ENCODE data around the gene CERS6. TPM values are rescaled to one million over a fixed set of nuclear protein-coding genes. Genes with fewer than 3 reads are reported as not detected.
A peak's percentile ranks its signal among the peaks of the same experiment; 100 is the strongest.
"Not testable (repeated sequence)": the region's sequence is repeated elsewhere in the genome, so short reads cannot be mapped to it uniquely, and the experiment has no call there.

CERS6 gene
- total RNA-seq, 1 donor from 2014 or later: 55.3 TPM

DNA sequence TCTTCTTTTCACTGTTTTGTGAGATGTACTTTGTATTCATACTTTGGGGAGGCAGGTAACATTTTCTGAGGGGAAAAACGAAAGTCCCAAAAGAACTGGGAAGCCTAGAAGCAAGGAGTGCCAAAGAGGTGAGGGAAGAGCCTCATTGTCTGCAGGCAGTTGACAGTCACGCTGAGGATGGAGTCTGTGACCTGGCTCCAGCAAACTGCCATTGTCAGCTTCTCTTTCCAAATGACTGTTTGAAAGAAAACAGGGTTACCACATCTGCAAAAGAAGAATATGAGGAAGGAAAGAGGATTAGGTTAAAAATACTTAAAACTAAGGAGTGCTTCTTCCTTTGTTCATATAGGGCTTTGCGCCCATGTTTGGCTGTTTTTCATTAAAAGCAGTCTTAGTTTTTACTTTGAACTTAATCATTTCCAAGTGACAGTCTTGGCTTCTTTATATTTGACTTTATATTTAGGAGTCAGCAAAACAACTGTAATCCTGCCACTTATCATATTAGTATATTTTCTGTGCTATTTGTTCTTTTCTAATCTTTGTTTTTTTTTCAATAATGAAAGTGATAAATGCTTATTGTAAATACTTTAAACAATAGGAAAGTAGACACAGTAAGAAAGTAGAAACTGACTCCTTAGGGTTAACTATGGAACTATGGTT lies 35.0 kb downstream of the CERS6 start:
- FAIRE-seq: no peak
- DNase-seq (ENCODE audit: low read depth): no peak
- H3K4me3 ChIP-seq (ENCODE audit: low read depth, low read length): no peak overlapping the region

GRCh38 chr2:168491728-168492127 lies 35.7 kb downstream of the CERS6 start:
- not testable (repeated sequence) for H3K27me3 ChIP-seq (ENCODE audit: control insufficient read depth, insufficient read depth, low read length); H3K4me3 ChIP-seq (ENCODE audit: low read depth, low read length); FAIRE-seq; DNase-seq (ENCODE audit: low read depth); H3K36me3 ChIP-seq (ENCODE audit: control insufficient read depth, insufficient read depth, low read length)

More for the DNA sequence above, 35.0 kb downstream of the CERS6 start:
- H3K27me3 ChIP-seq (ENCODE audit: control insufficient read depth, insufficient read depth, low read length): no peaks in the 10 kb centered on the region
- H3K36me3 ChIP-seq (ENCODE audit: control insufficient read depth, insufficient read depth, low read length): no peaks in the 10 kb centered on the region
- TF ChIP-seq, protein P1, sequence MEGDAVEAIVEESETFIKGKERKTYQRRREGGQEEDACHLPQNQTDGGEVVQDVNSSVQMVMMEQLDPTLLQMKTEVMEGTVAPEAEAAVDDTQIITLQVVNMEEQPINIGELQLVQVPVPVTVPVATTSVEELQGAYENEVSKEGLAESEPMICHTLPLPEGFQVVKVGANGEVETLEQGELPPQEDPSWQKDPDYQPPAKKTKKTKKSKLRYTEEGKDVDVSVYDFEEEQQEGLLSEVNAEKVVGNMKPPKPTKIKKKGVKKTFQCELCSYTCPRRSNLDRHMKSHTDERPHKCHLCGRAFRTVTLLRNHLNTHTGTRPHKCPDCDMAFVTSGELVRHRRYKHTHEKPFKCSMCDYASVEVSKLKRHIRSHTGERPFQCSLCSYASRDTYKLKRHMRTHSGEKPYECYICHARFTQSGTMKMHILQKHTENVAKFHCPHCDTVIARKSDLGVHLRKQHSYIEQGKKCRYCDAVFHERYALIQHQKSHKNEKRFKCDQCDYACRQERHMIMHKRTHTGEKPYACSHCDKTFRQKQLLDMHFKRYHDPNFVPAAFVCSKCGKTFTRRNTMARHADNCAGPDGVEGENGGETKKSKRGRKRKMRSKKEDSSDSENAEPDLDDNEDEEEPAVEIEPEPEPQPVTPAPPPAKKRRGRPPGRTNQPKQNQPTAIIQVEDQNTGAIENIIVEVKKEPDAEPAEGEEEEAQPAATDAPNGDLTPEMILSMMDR (IDR thresholded peaks at IDR 0.05; ENCODE audit: insufficient read depth, low read length, severe bottlenecking): no peak

DNA sequence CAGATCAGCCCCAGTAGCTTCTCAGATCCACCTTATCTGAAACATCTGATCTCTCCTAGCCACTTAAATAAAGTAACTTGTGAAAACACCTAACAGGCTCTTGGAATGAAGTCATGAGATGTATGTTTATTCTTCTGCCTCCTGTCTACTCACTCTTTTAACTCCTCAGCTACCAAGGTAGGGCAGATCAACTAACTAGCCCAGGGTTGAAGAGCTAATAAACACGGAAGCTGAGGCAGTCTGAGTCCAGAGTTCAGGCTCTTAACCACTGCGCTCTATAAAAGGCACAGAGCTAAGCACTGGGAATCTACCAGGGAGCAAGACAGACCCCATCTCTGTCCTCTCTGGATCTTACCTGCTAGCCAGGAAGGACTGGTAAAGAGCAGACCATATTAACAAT lies 37.1 kb downstream of the CERS6 start:
- not testable (repeated sequence) for H3K36me3 ChIP-seq (ENCODE audit: control insufficient read depth, insufficient read depth, low read length); H3K4me3 ChIP-seq (ENCODE audit: low read depth, low read length); H3K27me3 ChIP-seq (ENCODE audit: control insufficient read depth, insufficient read depth, low read length); DNase-seq (ENCODE audit: low read depth); FAIRE-seq

GRCh38 chr2:168494190-168494711 lies 38.2 kb downstream of the CERS6 start:
- FAIRE-seq: no peak
- TF ChIP-seq, protein P1 (IDR thresholded peaks at IDR 0.05; ENCODE audit: insufficient read depth, low read length, severe bottlenecking): peak; percentile 21
- no peaks in the 10 kb centered on the region for H3K36me3 ChIP-seq (ENCODE audit: control insufficient read depth, insufficient read depth, low read length)

DNA sequence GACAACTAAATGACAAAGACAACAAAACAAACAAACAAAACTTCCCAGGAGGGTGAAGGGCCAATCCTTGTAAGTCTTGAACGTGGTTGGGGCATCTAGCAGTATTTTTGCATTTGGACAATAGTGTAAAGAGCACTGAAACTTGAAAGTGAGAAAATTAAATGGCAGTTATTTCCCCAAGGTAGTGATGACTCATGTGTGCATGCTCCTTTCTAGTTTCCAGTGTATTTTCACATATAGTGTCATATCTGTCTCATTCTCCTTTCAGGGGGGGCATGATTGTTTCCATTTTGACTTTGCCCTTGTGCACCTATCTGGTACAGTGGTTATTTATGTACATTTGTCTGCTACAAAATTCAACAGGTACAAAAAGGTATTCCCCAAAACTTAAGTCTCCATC lies 39.5 kb downstream of the CERS6 start:
- TF ChIP-seq, protein P1 (IDR thresholded peaks at IDR 0.05; ENCODE audit: insufficient read depth, low read length, severe bottlenecking): no peak
- Histone ChIP-seq H3K36me3 (ENCODE audit: control insufficient read depth, insufficient read depth, low read length) (no peaks in the 10 kb centered on the region), H3K27me3 (ENCODE audit: control insufficient read depth, insufficient read depth, low read length) (no peaks in the 10 kb centered on the region), H3K4me3 (ENCODE audit: low read depth, low read length) (no peak overlapping the region)
- no peak for DNase-seq (ENCODE audit: low read depth)
- FAIRE-seq: no peak

More at GRCh38 chr2:168494190-168494711, 38.2 kb downstream of the CERS6 start:
- DNase-seq (ENCODE audit: low read depth): no peak
- H3K27me3 ChIP-seq (ENCODE audit: control insufficient read depth, insufficient read depth, low read length): no peaks in the 10 kb centered on the region
- H3K4me3 ChIP-seq (ENCODE audit: low read depth, low read length): no peak overlapping the region

- FAIRE-seq: no peak
- no peak for DNase-seq (ENCODE audit: low read depth)
- Histone ChIP-seq H3K36me3 (ENCODE audit: control insufficient read depth, insufficient read depth, low read length) (no peaks in the 10 kb centered on the region), H3K4me3 (ENCODE audit: low read depth, low read length) (no peak overlapping the region), H3K27me3 (ENCODE audit: control insufficient read depth, insufficient read depth, low read length) (no peaks in the 10 kb centered on the region)
- TF ChIP-seq, protein P1 (IDR thresholded peaks at IDR 0.05; ENCODE audit: insufficient read depth, low read length, severe bottlenecking): no peak
Measured at GRCh38 chr2:168496906-168497305, 40.8 kb downstream of the CERS6 start.

DNA sequence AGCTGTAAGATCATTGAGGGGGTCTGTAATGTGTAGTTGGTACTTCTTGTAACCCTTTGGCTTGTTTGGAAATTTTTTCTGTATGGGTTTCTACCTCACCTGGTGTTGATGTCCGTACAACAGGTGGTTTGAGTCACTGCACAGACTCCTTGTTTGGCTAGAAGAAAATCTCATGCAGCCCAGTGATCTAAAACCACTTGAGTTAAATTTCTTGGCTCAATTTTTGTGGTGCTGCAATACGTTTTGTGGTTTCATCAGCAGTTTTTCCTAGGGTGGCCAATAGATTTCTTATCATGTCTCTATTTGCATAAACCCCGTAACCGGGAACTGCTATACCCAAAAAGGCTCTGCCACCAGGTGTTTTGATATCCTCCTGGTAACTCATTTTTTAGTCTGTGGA lies 43.4 kb downstream of the CERS6 start:
- Histone ChIP-seq H3K4me3 (ENCODE audit: low read depth, low read length) (no peak overlapping the region), H3K27me3 (ENCODE audit: control insufficient read depth, insufficient read depth, low read length) (no peaks in the 10 kb centered on the region), H3K36me3 (ENCODE audit: control insufficient read depth, insufficient read depth, low read length) (no peaks in the 10 kb centered on the region)
- no peak for FAIRE-seq
- TF ChIP-seq, protein P1 (IDR thresholded peaks at IDR 0.05; ENCODE audit: insufficient read depth, low read length, severe bottlenecking): no peak
- DNase-seq (ENCODE audit: low read depth): no peak

All from bronchial epithelial cell (primary cell).